Prostate gland (tissue), 2 donors: Measurements from ENCODE around the gene TPSB2.

ENCODE experiments used
- POLR2A ChIP-seq: fragments of 450-650 bp; IDR thresholded peaks from one replicate; pipeline ENCODE4 v1.6.1; 2016; ENCODE audit warnings: antibody characterized with exemption, mild to moderate bottlenecking
- POLR2AphosphoS5 ChIP-seq: sonication (generic); formaldehyde crosslinking; IDR thresholded peaks from one replicate; pipeline ENCODE4 v1.6.1; 2017; ENCODE audit warnings: antibody characterized with exemption
- TF ChIP-seq, protein P1 (sequence below), 4 experiments: fragments of 200-600 bp in 2 of 4; fragments of 450-650 bp in 2 of 4; sonication (generic) in 2 of 4; IDR thresholded peaks; 1 replicate in 3 of 4; 2 replicates in 1 of 4; pipeline ENCODE4 v1.5.1; 2016 to 2019; ENCODE audit warnings: antibody characterized with exemption in 4 of 4, mild to moderate bottlenecking in 2 of 4, moderate library complexity in 2 of 4

DNA sequence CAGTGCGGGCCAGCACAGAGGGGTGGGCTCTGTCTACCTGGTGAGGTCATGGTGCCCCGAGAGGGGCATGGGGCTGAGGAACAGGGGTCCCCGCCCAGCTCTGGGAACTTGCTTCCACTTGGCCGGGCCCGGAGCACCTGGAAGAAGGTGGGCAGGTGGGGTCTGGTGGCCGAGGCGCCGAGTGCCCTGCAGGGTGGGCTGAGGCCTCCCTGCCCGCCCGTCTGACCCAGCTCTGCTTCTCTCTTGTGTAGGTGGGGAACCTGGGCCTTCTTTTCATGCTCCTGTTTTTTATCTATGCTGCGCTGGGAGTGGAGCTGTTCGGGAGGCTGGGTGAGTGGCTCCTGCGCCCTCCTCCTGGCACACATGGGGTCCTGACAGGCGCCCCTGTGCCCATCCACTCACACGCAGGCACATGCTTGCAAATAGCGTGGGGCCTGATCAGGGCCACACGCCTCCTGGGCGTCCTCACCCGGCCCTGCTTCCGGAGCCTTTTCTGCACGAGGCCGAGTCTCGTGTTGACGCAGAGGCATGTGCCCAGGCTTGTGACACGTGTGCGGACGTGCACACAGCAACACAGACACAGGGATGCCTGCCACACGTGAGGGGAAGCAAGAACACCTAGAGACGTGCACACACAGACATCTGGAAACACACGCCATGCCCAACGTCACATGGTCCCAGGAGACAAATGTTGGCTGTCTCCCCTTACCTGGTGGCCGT, 13.1 kb downstream of the TPSB2 start:
- TF ChIP-seq, protein P1, sequence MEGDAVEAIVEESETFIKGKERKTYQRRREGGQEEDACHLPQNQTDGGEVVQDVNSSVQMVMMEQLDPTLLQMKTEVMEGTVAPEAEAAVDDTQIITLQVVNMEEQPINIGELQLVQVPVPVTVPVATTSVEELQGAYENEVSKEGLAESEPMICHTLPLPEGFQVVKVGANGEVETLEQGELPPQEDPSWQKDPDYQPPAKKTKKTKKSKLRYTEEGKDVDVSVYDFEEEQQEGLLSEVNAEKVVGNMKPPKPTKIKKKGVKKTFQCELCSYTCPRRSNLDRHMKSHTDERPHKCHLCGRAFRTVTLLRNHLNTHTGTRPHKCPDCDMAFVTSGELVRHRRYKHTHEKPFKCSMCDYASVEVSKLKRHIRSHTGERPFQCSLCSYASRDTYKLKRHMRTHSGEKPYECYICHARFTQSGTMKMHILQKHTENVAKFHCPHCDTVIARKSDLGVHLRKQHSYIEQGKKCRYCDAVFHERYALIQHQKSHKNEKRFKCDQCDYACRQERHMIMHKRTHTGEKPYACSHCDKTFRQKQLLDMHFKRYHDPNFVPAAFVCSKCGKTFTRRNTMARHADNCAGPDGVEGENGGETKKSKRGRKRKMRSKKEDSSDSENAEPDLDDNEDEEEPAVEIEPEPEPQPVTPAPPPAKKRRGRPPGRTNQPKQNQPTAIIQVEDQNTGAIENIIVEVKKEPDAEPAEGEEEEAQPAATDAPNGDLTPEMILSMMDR (IDR thresholded peaks at IDR 0.05) = no peak
- TF ChIP-seq POLR2A (no peak), POLR2AphosphoS5 (no peak)
